Stimulated activated CD8-positive, alpha-beta memory T cell treated with anti-CD3 and anti-CD28 coated beads, Interleukin-7, amount 100 ng/mL, for 24 hours (primary cell): ENCODE data around the gene SLC25A47.
"Not testable (repeated sequence)": the region's sequence is repeated elsewhere in the genome, so short reads cannot be mapped to it uniquely, and the experiment has no call there.

Source experiments
- DNase-seq: peaks from one replicate; pipeline ENCODE4 v3.0.0-alpha.2; 2020; ENCODE audit warnings: low read depth

Gene SLC25A47

DNA sequence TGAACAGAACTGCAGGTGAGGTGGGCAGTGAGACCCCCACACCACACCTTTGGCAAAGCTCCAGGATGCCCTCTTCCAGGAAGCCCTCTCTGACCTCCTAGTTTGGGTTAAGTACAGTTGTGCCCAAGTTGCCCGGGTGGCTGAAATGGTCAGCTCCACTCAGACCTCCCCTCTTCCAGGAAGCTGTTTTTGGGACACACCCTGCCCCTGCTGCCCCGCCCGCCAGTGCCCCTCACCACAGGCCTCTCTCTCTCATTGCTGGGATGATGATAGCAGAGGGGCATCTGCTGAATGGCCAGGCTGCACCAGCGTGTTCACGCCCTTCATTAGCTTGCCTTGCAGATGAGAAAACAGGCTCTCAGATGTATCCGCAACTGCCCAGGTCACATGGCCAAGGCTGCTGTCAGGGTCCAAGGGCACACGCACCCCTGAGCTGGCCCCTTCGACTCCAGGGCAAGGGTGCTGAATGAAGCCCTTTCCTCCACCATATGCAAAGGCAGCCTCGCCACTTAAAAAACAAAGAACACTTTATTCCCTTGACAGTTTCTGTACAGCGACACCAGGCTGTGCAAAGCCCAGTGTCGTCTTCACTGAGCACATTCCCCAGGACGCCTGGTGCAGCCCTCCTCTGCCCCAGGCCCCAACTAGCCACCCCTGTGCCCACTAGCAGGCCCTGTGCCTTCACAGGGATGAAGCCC is 32.4 kb upstream of the SLC25A47 start:
- DNase-seq = no peak

DNA sequence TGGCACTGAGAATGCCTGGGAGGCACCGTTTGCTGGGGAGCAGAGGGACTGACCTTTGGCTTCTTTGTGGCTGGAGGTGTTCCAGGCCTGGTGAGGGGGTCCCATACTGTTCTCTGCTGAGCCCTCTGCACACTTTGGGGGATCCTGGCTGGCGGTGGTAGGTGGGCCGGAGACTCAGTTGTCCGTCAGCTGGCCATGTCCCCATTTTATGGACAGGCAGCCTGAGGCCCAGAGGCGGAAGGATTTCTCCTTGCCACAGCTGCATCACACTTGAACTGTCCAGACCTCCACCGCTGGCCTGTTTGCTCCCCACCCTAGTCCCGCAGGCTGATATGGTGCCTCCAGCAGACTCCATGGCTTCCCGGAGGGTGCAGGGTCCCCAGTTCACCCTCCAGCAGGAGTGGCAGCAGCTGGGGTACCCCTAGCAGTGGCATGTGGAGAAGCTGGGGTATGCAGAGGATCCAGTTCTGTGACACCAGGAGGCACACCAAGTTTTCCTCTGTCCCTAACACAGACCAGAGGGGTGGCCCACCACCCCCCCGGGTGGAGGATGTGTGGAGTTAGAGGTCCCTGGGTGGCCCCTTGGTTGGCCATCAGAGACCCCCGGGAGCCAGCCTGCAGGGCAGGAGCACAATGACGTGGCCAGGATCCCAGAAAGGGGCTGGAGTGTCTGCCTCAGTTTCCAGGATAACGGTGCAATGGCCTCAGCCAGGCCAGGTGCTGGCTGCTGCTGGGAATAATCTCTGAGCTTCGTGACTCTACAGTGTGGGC is 31.6 kb upstream of the SLC25A47 start:
- DNase-seq = no peak

DNA sequence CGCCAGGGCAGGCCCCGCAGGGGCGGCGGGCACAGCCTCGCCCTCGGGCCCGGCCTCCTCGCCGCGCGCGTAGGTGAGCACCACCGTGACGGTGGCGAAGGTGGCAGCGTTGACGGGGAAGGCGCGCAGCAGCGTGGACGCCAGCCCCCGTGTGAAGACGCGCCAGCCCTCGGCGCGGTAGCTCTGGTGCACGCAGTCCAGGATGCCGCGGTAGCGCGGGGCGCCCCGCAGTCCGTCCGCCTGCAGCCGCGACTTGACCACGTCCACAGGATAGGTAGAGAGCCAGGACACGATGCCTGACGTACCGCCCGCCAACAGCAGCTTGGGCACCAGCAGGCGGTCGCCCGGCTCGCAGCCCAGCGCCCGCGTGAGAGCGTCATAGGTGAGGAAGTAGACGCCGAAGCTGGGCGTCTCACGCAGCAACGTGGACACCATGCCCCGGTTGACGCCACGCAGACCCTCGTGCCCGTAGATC is 30.8 kb upstream of the SLC25A47 start:
- DNase-seq = no peak

DNA sequence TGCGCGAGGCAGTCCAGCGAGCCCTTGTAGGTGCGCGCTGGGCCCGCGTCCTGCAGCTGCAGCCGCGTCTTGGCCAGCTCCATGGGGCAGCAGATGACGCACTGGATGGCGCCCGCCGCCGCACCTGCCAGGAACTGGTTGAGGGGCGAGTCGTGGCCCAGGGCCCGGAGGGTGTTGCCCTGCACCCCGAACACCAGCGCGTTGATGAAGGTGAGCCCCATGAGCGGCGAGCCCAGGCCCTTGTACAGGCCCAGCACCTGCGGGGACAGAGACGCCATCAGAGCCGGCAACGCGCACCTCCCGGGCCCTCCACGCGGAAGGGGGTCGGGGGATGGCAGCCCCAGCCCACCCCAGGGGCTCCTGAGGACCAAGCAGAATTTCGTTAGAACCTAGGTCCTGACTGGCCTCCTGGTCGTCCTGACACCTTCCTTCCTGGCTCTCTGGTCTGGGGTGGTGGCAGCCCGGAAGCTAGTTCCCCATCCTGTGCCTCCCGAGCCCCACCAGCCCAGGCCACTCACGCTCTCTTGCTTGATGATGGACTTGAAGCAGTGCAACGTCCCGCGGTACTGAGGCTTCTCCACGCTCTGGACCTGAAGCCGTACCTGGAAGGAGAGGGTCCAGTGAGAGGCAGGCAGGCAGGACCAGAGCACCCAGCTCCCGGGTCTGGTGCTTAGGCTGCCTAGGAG is 30.2 kb upstream of the SLC25A47 start:
- no peak for DNase-seq

DNA sequence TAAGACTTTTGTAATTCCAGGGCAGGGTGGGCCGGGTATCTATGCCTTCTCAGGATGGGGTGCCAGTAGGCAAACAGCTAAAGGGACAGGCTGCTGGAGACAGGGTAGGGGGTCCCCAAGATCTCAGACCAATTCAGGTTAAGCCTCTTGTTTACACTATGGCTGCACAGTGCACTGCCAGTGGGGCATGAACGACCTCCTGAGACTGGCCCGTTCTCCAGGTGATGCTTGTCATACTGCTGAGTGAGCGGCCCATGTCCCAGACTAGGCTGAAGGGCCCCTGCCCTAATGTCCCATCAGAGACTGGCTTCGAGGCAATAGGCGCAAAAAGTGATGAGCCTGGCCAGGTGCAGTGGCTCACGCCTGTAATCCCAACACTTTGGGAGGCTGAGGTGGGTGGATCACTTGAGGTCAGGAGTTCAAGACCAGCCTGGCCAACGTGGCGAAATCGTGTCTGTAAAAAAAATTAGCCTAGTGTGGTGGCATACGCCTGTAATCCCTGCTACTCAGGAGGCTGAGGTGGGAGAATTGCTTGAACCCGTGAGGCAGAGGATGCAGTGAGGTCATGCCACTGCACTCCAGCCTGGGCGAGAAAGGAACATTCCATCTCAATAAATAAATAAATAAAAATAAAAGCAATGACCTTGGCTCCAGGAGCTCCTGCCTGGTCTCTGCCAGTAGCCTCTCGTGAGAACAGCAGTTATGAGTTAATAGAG is 29.5 kb upstream of the SLC25A47 start:
- no peak for DNase-seq

DNA sequence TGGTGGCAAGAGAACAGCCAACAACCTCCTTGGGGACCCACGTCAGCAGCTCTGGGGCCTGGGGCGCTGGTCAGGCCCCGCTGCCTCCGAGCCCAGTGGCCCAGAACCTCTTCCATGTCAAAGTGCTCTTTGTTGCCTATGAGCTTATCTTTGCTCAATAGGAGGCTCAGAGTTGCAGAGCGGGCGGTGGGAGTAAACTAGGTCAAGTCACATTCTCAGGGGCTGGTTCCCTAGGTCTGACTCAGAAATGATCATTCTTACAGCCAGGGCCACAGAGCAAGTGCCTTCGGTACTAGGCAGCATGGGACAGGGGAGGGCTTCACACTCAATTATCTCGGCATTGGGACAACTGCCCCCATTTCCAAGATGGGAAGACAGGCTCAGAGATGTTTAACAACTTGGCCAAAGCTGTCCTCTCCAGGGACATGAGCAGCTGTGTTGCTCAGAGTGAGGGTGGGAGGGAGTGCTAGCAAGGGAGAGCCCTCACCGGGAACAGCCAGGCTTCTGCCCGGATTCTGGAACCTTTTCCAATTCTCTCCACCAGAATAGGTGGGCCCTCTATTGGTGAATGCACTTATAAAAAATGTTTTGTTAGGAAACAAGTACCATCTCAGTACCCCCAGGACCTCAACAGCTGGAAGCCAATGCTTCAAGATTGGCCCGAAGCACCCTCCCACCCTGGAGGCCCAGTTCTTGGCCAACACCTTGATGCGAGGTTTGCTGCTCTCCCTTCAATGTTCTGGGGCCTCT is 28.8 kb upstream of the SLC25A47 start:
- DNase-seq = no peak

DNA sequence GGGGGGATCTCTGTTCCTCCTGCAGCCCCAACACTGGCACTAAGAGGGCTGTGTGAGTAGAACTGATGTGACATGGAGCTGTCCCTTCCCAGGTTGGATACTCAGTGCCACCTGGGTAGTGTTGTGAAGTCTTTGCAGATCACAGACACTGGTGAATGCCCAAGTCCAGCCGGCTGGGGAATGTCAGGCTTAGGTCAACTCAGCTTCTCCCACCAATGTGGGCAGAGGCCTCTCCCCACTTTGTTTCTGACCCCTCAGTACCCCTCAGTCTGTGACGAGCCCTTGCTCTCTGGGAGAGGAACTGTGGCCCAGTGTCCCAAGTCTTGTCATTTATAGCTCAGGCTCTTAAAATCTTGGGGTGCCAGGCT is 28.2 kb upstream of the SLC25A47 start:
- no peak for DNase-seq

DNA sequence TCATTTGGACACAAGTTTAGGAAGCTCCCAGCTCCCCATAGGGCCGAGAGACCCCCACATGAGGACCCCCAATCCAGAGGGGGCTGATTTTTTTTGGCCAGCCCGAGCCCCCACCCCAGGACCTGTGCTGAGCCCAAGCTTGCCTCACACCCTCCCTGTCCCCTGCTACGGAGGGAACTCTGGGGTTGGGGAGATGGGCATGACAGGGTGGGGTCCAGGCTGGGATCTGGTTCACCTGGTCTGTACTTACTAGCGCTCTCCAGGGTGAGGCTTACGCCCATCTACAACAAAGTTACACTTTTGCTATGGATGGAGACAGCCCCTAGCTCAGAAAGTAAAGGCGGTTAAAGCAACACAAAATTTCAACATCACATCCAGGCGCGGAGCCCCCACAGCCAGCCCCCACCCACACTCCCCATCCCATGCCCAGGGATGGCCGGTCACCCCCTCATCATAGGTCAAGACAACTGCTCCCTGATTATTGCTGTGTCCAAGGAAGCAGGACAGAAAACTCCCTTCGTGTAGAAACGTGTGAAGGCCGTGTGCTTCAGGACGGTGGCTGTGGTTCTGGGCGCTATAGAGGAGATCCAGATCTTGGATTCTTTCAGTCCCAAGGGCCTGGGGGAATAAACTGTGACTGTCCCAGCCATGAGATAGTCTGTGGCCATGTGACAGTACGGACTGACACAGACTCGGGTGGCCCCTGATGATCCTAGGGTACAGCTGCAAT is 27.6 kb upstream of the SLC25A47 start:
- DNase-seq = no peak

DNA sequence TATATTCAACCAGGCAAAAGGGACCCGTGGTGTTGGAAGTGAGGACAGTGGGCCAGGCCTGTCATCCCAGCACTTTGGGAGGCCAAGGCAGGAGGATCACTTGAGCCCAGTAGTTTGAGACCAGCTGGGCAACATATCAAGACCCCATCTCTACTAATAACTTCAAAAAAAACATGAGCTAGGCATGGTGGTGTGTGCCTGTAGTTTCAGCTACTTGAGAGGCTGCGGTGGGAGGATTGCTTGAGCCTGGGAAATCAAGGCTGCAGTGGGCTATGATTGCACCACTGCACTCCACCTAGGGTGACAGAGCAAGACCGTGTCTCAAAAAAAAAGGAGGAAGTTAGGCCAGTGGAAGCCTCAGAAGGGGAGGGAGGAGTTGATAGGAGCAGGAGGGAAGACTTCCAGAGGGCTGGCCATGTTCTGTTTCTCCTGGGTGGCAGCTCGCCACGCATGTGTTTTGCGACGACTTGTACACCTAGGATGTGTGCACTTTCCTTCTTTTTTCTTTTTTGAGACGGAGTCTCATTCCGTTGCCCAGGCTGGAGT is 27.0 kb upstream of the SLC25A47 start:
- DNase-seq = no peak

DNA sequence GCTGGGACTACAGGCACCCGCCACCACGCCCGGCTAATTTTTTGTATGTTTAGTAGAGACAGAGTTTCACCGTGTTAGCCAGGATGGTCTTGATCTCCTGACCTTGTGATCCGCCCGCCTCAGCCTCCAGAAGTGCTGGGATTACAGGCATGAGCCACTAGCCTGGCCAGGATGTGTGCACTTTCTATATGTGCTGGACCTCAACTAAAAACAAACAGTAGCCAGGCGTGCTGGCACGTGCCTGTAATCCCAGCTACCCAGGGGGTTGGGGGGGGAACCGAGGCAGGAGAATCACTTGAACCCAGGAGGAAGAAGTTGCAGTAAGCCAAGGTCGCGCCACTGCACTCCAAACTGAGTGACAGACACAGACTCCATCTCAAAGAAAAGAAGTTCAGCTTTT is 26.4 kb upstream of the SLC25A47 start:
- DNase-seq = not testable (repeated sequence)

DNA sequence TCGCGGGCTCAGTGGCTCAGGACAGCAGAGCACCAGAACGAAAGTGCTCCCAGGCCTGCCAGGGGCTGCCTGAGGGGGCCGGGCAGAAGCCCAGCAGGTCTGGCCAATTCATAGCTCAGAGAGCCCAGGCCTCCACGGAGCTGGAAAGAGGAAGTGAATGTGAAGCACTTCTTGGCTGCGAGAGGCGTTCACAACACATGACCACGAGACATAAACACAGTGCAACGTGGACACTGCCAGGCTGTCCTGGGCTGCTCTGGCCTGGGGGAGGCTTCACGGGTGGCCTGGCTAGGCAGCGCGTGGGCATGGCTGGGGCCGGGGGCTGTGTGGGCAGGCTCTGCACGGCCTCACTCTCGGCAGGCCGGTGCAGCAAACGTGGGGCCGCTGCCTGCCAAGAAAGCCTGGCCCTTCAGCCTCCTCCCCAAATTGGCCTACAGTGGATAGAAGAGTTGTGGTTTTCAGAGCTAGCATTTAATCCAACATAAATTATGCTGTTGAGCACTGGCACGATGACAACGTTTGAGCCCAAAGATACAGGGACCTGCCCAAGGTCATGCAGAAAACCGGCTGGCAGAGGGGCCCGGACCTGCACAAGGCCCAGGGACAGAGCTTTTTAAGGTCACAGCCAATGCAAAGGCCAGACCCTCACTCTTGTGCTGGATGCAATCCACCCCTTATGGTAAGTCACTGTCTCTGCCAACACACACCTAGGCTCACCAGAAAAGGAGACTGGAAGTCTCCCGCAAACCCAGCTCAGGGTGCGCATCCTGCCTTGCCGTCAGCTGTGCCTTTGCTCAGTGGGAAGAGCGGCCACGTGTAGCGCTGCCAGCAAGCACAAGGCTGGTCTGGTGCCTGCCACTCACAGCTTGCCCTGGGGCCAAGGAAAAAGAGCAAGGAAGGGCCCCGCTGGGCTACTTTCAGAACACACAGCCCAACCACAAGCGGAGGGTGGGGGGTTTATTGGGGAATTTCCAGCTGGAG is 25.5 kb upstream of the SLC25A47 start:
- no peak for DNase-seq

DNA sequence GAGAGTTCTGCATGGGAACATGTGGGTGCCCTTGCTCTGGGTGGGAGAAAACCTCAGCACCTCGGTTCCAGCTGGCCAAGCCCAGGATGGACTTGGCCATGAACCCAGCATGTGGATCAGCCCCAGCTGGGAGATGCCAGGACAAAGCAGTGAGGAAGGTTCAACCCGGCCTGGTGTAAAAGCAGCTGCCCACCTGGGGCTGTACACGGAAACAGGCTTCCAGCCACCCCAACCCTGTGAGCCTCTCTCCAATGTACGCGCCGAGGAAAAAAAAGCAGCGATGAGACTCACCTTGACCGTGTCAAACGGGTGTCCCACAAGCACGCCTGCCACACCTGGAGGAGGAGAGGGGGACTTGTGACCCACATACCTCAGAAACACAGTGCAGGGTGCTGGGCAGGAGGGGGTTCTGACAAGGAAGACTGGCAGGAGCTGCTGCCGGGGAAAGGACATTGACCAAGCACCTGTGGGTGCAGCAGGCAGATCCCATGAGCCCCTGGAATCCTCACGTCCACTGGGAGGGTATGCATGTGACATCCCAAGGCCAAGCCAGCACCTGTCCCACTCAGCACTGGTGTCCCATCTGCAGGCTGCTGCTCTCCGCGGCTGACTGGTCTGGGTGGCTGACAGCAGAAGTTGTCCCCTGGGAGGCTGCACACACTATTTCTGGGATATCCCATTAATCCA is 24.4 kb upstream of the SLC25A47 start:
- no peak for DNase-seq

DNA sequence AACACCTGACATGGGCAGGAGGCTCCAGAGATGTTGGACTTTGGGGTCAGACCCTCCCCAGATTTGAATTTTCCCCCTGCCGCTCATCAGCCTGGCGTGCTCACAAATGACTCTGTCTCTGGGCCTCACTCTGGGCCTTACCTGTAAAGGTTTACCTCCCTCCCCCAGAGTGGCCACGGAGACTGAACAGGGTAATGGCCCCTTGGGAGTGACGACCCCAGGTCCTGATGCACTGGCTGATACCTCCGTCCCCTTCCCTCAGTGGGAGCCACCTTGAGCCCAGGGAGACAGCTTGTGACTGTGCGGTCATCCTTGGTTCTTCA is 23.9 kb upstream of the SLC25A47 start:
- DNase-seq = no peak

DNA sequence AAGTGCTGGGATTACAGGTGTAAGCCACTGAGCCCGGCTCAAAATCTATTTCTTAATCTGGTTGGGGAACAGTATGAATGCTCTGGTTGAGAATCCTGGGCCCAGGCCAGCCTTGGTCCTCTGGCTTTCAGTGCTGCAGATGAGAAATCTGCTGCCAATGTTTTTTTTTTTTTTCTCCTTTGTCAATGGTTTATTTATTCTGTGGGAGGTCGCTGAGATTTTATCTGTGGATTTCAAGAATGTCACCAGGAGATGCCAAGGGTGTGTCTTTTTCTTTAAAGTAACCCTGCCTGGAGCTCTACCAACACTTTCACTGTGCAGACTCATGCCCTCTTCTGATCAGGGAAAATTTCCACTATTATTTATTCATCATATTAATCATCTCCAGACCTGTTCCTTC is 20.5 kb upstream of the SLC25A47 start:
- no peak for DNase-seq

DNA sequence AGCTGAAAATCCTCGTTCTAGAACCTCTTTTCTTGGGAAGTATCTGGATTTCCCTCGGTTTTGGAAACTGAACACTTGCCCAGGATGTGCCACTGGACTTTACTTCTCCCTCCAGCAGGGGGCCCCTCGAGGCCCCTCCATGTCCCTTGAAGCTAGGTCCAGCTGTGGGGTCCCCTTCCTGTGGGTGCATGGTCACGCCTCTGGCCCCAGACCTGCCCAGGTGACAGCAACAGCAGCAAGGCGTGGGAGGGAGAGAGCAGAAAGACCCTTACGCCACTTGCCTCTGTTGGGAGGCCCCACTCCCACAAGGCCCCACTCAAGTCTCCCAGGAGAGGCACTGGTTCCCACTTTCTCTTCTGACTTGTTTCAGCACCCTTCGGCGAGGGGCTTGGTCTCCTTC is 20.0 kb upstream of the SLC25A47 start:
- DNase-seq = no peak

DNA sequence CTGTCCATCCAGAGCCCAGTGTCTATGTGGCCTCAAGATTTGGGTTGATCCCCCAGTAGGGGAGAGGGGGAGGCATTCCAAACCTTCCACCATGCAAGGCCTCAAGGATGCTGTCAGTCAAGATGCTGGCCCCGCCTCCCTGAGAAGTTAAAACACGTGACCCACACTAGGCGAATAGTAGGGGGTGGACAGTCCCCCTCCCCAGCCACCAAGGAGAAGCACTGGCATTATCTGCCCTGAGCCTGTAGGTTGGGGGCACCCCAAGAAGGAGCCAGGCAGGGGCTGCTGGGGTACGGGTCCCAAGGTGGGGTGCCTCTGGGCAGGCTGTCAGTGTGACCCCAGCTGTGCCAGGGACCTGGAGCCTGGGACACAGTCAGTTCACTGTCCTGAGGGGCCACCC is 19.2 kb upstream of the SLC25A47 start:
- no peak for DNase-seq

DNA sequence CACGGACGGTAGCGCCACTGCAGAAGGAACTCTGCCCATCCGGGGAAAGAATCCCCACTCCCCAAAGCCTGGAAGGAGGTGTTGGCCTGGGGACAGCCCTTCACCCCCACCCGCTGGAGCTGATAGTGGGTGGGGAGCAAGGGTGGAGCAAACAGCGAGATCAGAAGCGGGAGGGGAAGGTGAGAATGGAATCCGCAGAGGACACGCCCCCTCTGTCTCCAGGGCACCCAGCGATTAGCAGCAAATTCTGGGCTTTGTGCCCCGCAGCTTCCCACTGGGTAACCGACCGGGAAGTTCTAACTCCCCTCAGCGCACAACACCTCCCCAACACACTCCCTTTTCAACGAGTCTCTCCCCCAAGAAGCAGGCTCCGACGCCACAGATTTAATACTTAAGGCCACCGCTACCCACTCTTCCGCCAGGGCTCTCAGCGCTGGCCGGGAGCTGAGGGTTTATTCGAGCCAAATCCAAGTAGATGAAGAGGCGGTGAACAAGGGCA is 18.3 kb upstream of the SLC25A47 start:
- no peak for DNase-seq

DNA sequence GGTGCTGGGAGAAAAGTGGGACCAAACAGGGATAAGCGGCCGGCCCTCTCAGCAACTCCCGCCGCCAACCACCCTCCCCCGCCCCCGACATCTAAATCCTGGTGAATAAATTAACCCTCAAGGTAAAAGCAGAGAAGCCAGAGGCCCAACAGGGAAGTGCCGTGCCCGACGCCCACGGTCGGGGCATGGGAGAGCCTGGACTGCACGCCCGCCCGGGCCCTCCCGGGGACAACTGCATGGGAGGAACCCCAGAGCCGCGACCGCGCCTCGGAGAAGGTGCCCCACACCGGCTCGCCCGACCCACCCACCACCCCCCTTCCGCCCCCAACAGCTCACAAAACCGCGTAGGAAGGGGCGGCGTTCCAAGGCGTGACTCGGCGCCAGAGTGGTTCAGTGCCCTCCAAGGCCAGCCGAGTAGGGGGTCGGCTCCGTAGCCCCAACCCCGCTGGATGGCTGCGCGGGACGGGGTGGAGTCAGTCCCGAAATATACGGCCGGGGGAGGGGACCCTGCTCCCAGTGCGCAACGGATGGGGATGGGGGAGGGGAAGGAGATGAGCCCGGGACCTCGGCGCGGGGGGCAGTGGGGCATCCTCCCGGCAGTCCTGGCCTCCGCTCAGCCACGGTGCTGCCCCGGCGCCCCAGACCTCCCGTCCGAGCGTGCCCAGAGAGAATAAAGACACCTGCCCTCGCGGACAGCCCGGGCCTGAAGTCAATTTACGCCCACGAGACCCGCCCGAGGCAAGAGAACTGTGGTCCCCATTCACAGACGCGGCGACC is 17.6 kb upstream of the SLC25A47 start:
- peak; percentile 14 for DNase-seq
